Keratinocyte (primary cell): ENCODE data around the gene RNASE8. TPM values are rescaled to one million over a fixed set of nuclear protein-coding genes. Genes with fewer than 3 reads are reported as not detected.

Source experiments
- DNase-seq: peaks from one replicate; pipeline ENCODE4 v3.0.0-alpha.2; 2011; ENCODE audit warnings: low read depth, missing footprints, low spot score
- FAIRE-seq: peaks from 2 replicates; lab custom pipeline; 2011; peaks lifted over from hg19 to GRCh38; lab: Jason Lieb, UNC
- H2AFZ ChIP-seq: 2 replicates; pipeline ENCODE4 v1.6.0; 2012; ENCODE audit warnings: low read length, control low read depth, inconsistent platforms; ENCODE audit not compliant: control insufficient read depth
- H3K27ac ChIP-seq: 2 replicates; pipeline ENCODE4 v1.5.1; 2011; ENCODE audit warnings: low read length; ENCODE audit not compliant: control insufficient read depth, insufficient read depth
- H3K27me3 ChIP-seq: 3 replicates; pipeline ENCODE4 v1.6.0; 2011; ENCODE audit warnings: low read length; ENCODE audit not compliant: control insufficient read depth, insufficient read depth; ENCODE audit errors: extremely low read depth
- H3K36me3 ChIP-seq, 2 experiments: 2 replicates in 1 of 2; 3 replicates in 1 of 2; pipeline ENCODE4 v1.5.1; 2011; ENCODE audit warnings: low read length in 2 of 2, mild to moderate bottlenecking in 1 of 2; ENCODE audit not compliant: control insufficient read depth in 2 of 2, insufficient read depth in 2 of 2; ENCODE audit errors: extremely low read depth in 1 of 2
- H3K4me1 ChIP-seq: 3 replicates; pipeline ENCODE4 v1.5.1; 2011; ENCODE audit warnings: low read length; ENCODE audit not compliant: control insufficient read depth, insufficient read depth; ENCODE audit errors: extremely low read depth
- H3K4me2 ChIP-seq: 3 replicates; pipeline ENCODE4 v1.6.0; 2011; ENCODE audit warnings: low read depth, low read length; ENCODE audit not compliant: control insufficient read depth, insufficient read depth; ENCODE audit errors: extremely low read depth
- H3K4me3 ChIP-seq, 3 experiments: fragments of 200-600 bp in 1 of 3; sonication (generic) in 1 of 3; 2 replicates in 2 of 3; 3 replicates in 1 of 3; pipeline ENCODE4 v1.5.1; 2011 to 2016; ENCODE audit warnings: low read length in 3 of 3, mild to moderate bottlenecking in 3 of 3, control low read depth in 2 of 3, inconsistent platforms in 1 of 3, low read depth in 1 of 3, mixed read lengths in 1 of 3, mixed run types in 1 of 3, moderate library complexity in 1 of 3; ENCODE audit not compliant: control insufficient read depth in 2 of 3, insufficient read depth in 2 of 3; ENCODE audit errors: extremely low read depth in 1 of 3
- H3K79me2 ChIP-seq: 2 replicates; pipeline ENCODE4 v1.6.0; 2012; ENCODE audit warnings: low read length; ENCODE audit not compliant: control insufficient read depth, insufficient read depth
- H3K9ac ChIP-seq: 3 replicates; pipeline ENCODE4 v1.6.0; 2011; ENCODE audit warnings: low read length; ENCODE audit not compliant: control insufficient read depth, insufficient read depth; ENCODE audit errors: extremely low read depth
- H3K9me1 ChIP-seq: 3 replicates; pipeline ENCODE4 v1.6.0; 2011; ENCODE audit warnings: low read length; ENCODE audit not compliant: control insufficient read depth, insufficient read depth; ENCODE audit errors: extremely low read depth
- H3K9me3 ChIP-seq: 2 replicates; pipeline ENCODE4 v1.5.1; 2012; ENCODE audit warnings: low read depth, low read length; ENCODE audit not compliant: control insufficient read depth
- H4K20me1 ChIP-seq: 3 replicates; pipeline ENCODE4 v1.6.0; 2011; ENCODE audit warnings: low read length; ENCODE audit not compliant: control insufficient read depth, insufficient read depth; ENCODE audit errors: extremely low read depth
- CTCF ChIP-seq, 3 experiments: IDR thresholded peaks in 1 of 3; conservative IDR thresholded peaks in 1 of 3; optimal IDR thresholded peaks in 1 of 3; 2 replicates in 2 of 3; 3 replicates in 1 of 3; pipeline versions ENCODE3 to v1.5.1; 2011; ENCODE audit warnings: low read length in 3 of 3, mild to moderate bottlenecking in 3 of 3, moderate library complexity in 2 of 3, control low read depth in 1 of 3, inconsistent platforms in 1 of 3; ENCODE audit not compliant: insufficient read depth in 2 of 3; ENCODE audit errors: extremely low read depth in 1 of 3
- EZH2 ChIP-seq: IDR thresholded peaks from one replicate; pipeline ENCODE4 v1.6.1; 2012; ENCODE audit warnings: inconsistent platforms, mild to moderate bottlenecking, low read length, moderate library complexity
- dilution Hi-C: fragments of 300-500 bp; cut with MboI; formaldehyde crosslinking; loops from one replicate; pipeline ENCODE4 v1.7.0; 2020; ENCODE audit warnings: low sequenced_read_pairs; ENCODE audit not compliant: extremely low pct_ligation_motif_present
- polyA plus RNA-seq, 5 experiments: library from polyadenylated mRNA; depleted of rRNA in 3 of 5; stranded (reverse) in 3 of 5; stranded (forward) in 1 of 5; unstranded in 1 of 5; fragments of >200 nt; gene quantifications; 1 replicate in 1 of 5; 2 replicates in 3 of 5; 3 replicates in 1 of 5; pipeline versions ENCODE4 v1.2.1 to v1.2.3, GENCODE V29; 2011 to 2012; ENCODE audit warnings: missing spikeins in 2 of 5, low read depth in 1 of 5, low replicate concordance in 1 of 5

RNASE8 gene
- polyA plus RNA-seq, 1 donor (not counting 4 experiments of a cell fraction or from before 2014, with no cell fraction given): not detected

- H3K4me2 ChIP-seq: no peak overlapping the region
- DNase-seq: no peak
- no peaks in the 10 kb centered on the region for H3K9me1 ChIP-seq
- H4K20me1 ChIP-seq: no peaks in the 10 kb centered on the region
- H2AFZ ChIP-seq: no peak overlapping the region
- no peaks in the 10 kb centered on the region for H3K36me3 ChIP-seq
- peaks cover 17% of the 10 kb centered on the region for H3K27me3 ChIP-seq
- H3K9me3 ChIP-seq: no peaks in the 10 kb centered on the region
- H3K27ac ChIP-seq: no peak overlapping the region
- H3K79me2 ChIP-seq: no peaks in the 10 kb centered on the region
- H3K4me1 ChIP-seq: peaks cover 20% of the 10 kb centered on the region
- dilution Hi-C loops: no loop called here
- H3K9ac ChIP-seq: no peak overlapping the region
- TF ChIP-seq EZH2: no peak
- peak; percentile 50 to 82 (median 51) for TF ChIP-seq CTCF (optimal IDR thresholded peaks at IDR 0.05 in 1 of 3, IDR thresholded peaks at IDR 0.05 in 1 of 3, conservative IDR thresholded peaks at IDR 0.05 in 1 of 3; ENCODE audit: extremely low read depth in 1 of 3, insufficient read depth in 2 of 3, low read length in 3 of 3)
- H3K4me3 ChIP-seq: no peak overlapping the region
- peak; percentile 23 for FAIRE-seq
These were observed 9.4 kb downstream of the RNASE8 start for GRCh38 chr14:21066882-21067502.

DNA sequence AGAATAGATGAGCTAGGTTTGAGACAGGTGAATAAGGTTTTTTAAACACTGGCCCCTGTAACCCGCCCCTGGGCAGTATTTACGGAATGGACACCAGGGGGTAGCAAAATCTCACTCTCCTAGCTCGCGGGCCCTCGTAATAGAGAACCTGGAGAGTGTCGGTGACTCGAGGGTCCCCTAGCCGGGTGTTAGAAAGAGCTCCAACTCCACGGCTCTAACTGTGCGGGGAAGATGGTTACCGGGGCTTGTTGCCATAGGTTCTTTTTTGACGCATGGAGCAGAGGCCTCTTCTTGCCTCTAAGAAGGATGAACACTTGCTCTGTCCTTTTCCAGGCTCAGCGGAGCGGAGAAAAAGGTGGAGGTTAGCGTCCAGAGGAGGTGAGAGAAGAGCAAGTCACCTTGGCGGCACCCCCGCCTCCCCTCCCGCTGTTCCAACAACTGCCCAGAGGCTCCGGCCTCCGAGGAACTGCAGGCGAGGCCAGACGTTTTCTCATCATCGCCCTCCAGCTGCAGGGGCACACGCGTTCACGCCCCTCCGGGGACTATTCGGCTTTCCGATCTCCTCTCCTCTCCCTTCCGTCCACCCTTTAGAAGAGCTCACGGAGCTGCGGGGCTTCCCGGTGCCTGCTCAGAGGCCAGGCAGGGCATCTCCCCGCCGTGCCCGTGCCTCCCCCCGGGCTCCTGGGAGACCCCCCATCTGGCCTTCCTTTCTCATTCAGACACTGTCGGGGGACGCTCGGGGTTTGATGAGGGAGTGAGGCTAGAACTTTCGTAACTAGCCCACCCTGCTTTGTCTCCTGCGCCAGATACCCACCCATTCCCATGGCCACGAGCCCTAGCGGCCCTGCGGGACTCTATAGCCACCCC lies 11.1 kb downstream of the RNASE8 start:
- peak; percentile 27 to 53 (median 47) for TF ChIP-seq CTCF (optimal IDR thresholded peaks at IDR 0.05 in 1 of 3, IDR thresholded peaks at IDR 0.05 in 1 of 3, conservative IDR thresholded peaks at IDR 0.05 in 1 of 3; ENCODE audit: extremely low read depth in 1 of 3, insufficient read depth in 2 of 3, low read length in 3 of 3)
- no peak for TF ChIP-seq EZH2
- Histone ChIP-seq H3K79me2 (no peaks in the 10 kb centered on the region), H3K36me3 (no peaks in the 10 kb centered on the region), H4K20me1 (no peaks in the 10 kb centered on the region), H3K27me3 (peaks cover 17% of the 10 kb centered on the region), H3K4me3 (no peak overlapping the region), H3K4me1 (peaks cover 18% of the 10 kb centered on the region), H3K27ac (no peak overlapping the region), H3K9ac (no peak overlapping the region), H3K4me2 (peak overlapping the region; percentile 8), H2AFZ (no peak overlapping the region), H3K9me3 (no peaks in the 10 kb centered on the region), H3K9me1 (no peaks in the 10 kb centered on the region)
- no peak for DNase-seq
- no peak for FAIRE-seq
- dilution Hi-C loops: no loop called here
